GM23338 (cell line): ENCODE results near the gene OSBPL1A.

Source experiments
- EZH2phosphoT487 ChIP-seq: fragments of 200-600 bp; sonication (generic); IDR thresholded peaks from one replicate; pipeline ENCODE4 v1.8.1; 2018; ENCODE audit warnings: antibody characterized with exemption; ENCODE audit not compliant: unreplicated experiment
- POLR2AphosphoS5 ChIP-seq: IDR thresholded peaks from 2 replicates; pipeline ENCODE4 v1.6.1; 2016; ENCODE audit warnings: antibody characterized with exemption, low read depth
- REST ChIP-seq: IDR thresholded peaks from one replicate; pipeline ENCODE4 v1.6.1; 2018; ENCODE audit warnings: antibody characterized with exemption; ENCODE audit not compliant: unreplicated experiment
- TF ChIP-seq, protein P1 (sequence below), 2 experiments: fragments of 200-600 bp in 1 of 2; sonication (generic) in 1 of 2; conservative IDR thresholded peaks; 2 replicates each; pipeline versions ENCODE4 v1.5.1 to v1.6.1; 2016 to 2017; ENCODE audit warnings: antibody characterized with exemption in 2 of 2, low read depth in 2 of 2, mild to moderate bottlenecking in 2 of 2, moderate library complexity in 1 of 2

- TF ChIP-seq POLR2AphosphoS5 (no peak), EZH2phosphoT487 (no peak), REST (no peak)
- TF ChIP-seq, protein P1, sequence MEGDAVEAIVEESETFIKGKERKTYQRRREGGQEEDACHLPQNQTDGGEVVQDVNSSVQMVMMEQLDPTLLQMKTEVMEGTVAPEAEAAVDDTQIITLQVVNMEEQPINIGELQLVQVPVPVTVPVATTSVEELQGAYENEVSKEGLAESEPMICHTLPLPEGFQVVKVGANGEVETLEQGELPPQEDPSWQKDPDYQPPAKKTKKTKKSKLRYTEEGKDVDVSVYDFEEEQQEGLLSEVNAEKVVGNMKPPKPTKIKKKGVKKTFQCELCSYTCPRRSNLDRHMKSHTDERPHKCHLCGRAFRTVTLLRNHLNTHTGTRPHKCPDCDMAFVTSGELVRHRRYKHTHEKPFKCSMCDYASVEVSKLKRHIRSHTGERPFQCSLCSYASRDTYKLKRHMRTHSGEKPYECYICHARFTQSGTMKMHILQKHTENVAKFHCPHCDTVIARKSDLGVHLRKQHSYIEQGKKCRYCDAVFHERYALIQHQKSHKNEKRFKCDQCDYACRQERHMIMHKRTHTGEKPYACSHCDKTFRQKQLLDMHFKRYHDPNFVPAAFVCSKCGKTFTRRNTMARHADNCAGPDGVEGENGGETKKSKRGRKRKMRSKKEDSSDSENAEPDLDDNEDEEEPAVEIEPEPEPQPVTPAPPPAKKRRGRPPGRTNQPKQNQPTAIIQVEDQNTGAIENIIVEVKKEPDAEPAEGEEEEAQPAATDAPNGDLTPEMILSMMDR (conservative IDR thresholded peaks at IDR 0.05; ENCODE audit: low read depth in 2 of 2) = no peak
These were observed 134.6 kb downstream of the OSBPL1A start for GRCh38 chr18:24263050-24263449.
